MCF 10A (cell line): ENCODE data around the gene SEMA3A. TPM values are rescaled to one million over a fixed set of nuclear protein-coding genes. Genes with fewer than 3 reads are reported as not detected.

Experiments
- BruUV-seq: library from RNA; stranded (reverse); fragments of 400-500 nt; replicated peaks from 2 replicates; lab custom pipeline; 2021; lab: Mats Ljungman, UMichigan
- CTCF ChIA-PET: fragments of 300-600 bp; sonication (Branson Sonifier 250); formaldehyde crosslinking; extraction: SDS; loops from one replicate; lab custom pipeline; 2021; ENCODE audit warnings: antibody characterized with exemption, inconsistent platforms; lab: Yijun Ruan, JAX
- POLR2A ChIA-PET: fragments of 300-600, 350-650 bp; sonication (Branson Sonifier 250); formaldehyde crosslinking; extraction: SDS; loops from one replicate; lab custom pipeline; 2020; ENCODE audit warnings: antibody characterized with exemption, inconsistent platforms; lab: Yijun Ruan, JAX
- DNase-seq: peaks from one replicate; pipeline ENCODE4 v3.0.0-alpha.2; 2018; ENCODE audit not compliant: unreplicated experiment
- H3K27ac Mint-ChIP-seq: one replicate; pipeline ENCODE4 v1.8.0; 2022; ENCODE audit warnings: mild to moderate bottlenecking, low read depth, mixed read lengths; ENCODE audit not compliant: unreplicated experiment
- H3K27me3 Mint-ChIP-seq: one replicate; pipeline ENCODE4 v1.8.0; 2022; ENCODE audit warnings: mixed read lengths; ENCODE audit not compliant: insufficient read depth, unreplicated experiment
- H3K36me3 Mint-ChIP-seq: one replicate; pipeline ENCODE4 v1.8.0; 2022; ENCODE audit warnings: mild to moderate bottlenecking, moderate library complexity, mixed read lengths; ENCODE audit not compliant: insufficient read depth, unreplicated experiment
- H3K4me1 Mint-ChIP-seq: one replicate; pipeline ENCODE4 v1.8.0; 2022; ENCODE audit warnings: mixed read lengths; ENCODE audit not compliant: insufficient read depth, unreplicated experiment
- H3K4me3 Mint-ChIP-seq: one replicate; pipeline ENCODE4 v1.8.0; 2022; ENCODE audit warnings: mild to moderate bottlenecking, moderate library complexity, mixed read lengths; ENCODE audit not compliant: unreplicated experiment
- H3K9me3 Mint-ChIP-seq: one replicate; pipeline ENCODE4 v1.8.0; 2022; ENCODE audit warnings: mixed read lengths; ENCODE audit not compliant: unreplicated experiment
- intact Hi-C: fragments of 100-400 bp; cut with micrococcal nuclease; formaldehyde crosslinking; loops from 2 replicates; pipeline ENCODE4 v1.14.1; 2022
- total RNA-seq: library from RNA; stranded (reverse); gene quantifications from 2 replicates; pipeline ENCODE4 v1.2.3, GENCODE V29; 2022
- TF ChIP-seq, protein P1 (sequence below): fragments of 200-600 bp; IDR thresholded peaks from one replicate; pipeline ENCODE4 v1.8.0; 2022; ENCODE audit warnings: antibody characterized with exemption, mild to moderate bottlenecking; ENCODE audit not compliant: unreplicated experiment

Gene SEMA3A
- total RNA-seq, 1 experiment from 2014 or later, result 3.2 TPM

DNA sequence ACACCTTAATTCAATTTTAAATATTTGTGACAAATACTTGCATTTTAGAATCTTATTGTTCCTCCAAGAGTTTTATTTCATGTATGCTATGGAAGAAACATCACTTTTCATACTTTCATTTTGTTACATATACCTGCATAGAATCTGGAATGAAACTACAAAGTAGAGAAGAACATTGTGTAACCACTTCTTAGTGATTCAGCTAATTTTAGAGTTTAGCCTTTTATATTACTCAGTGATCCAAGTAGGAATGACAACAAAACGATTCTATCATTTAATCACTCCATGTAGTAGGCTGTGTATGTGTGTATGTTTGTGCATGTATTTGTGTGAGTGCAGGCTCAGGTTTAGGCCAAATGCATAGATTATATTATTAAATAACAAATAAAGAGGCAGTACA, 14.4 kb upstream of the SEMA3A start:
- no peak for DNase-seq
- Mint-ChIP-seq H3K4me3 (no peak overlapping the region), H3K9me3 (no peaks in the 10 kb centered on the region), H3K27ac (no peak overlapping the region), H3K4me1 (no peaks in the 10 kb centered on the region), H3K36me3 (no peaks in the 10 kb centered on the region), H3K27me3 (no peaks in the 10 kb centered on the region)
- BruUV-seq, result no TSS peak
- ChIA-PET POLR2A (interaction anchor here (1.2 kb wide), 1 partner anchor 10 kb away, joined by 4 read pairs; no protein-coding TSS in a partner anchor), CTCF (interaction anchor here (0.6 kb wide), 1 partner anchor 226 kb away, joined by 3 read pairs; no protein-coding TSS in a partner anchor)
- TF ChIP-seq, protein P1, sequence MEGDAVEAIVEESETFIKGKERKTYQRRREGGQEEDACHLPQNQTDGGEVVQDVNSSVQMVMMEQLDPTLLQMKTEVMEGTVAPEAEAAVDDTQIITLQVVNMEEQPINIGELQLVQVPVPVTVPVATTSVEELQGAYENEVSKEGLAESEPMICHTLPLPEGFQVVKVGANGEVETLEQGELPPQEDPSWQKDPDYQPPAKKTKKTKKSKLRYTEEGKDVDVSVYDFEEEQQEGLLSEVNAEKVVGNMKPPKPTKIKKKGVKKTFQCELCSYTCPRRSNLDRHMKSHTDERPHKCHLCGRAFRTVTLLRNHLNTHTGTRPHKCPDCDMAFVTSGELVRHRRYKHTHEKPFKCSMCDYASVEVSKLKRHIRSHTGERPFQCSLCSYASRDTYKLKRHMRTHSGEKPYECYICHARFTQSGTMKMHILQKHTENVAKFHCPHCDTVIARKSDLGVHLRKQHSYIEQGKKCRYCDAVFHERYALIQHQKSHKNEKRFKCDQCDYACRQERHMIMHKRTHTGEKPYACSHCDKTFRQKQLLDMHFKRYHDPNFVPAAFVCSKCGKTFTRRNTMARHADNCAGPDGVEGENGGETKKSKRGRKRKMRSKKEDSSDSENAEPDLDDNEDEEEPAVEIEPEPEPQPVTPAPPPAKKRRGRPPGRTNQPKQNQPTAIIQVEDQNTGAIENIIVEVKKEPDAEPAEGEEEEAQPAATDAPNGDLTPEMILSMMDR, result no peak
- intact Hi-C loops, result no loop called here

GRCh38 chr7:84207615-84208014, 13.0 kb upstream of the SEMA3A start:
- Mint-ChIP-seq H3K4me1 (no peaks in the 10 kb centered on the region), H3K27me3 (no peaks in the 10 kb centered on the region), H3K36me3 (no peaks in the 10 kb centered on the region), H3K27ac (no peak overlapping the region), H3K9me3 (no peaks in the 10 kb centered on the region), H3K4me3 (no peak overlapping the region)
- TF ChIP-seq, protein P1, result no peak
- intact Hi-C loops, result no loop called here
- no TSS peak for BruUV-seq
- ChIA-PET POLR2A (interaction anchor here (0.7 kb wide), 1 partner anchor 15 kb away, joined by 3 read pairs; no protein-coding TSS in a partner anchor), CTCF (interaction anchor here (0.6 to 1.3 kb wide), 2 partner anchors 13 to 133 kb away, joined by 3 to 4 read pairs; partner anchors contain the start of gene SEMA3A)
- no peak for DNase-seq

- POLR2A ChIA-PET, result interaction anchor here (0.7 kb wide), 1 partner anchor 15 kb away, joined by 3 read pairs; no protein-coding TSS in a partner anchor
- Mint-ChIP-seq H3K27ac (no peak overlapping the region), H3K27me3 (no peaks in the 10 kb centered on the region), H3K4me1 (no peaks in the 10 kb centered on the region), H3K9me3 (no peaks in the 10 kb centered on the region), H3K36me3 (no peaks in the 10 kb centered on the region), H3K4me3 (no peak overlapping the region)
- intact Hi-C loops, result no loop called here
- DNase-seq, result no peak
- CTCF ChIA-PET, result interaction anchor here (0.6 to 1.3 kb wide), 2 partner anchors 12 to 132 kb away, joined by 3 to 4 read pairs; partner anchors contain the start of gene SEMA3A
- BruUV-seq, result no TSS peak
- TF ChIP-seq, protein P1, result no peak
Measured at GRCh38 chr7:84207025-84207424, 12.4 kb upstream of the SEMA3A start.

GRCh38 chr7:84204655-84205054, 10.1 kb upstream of the SEMA3A start:
- ChIA-PET POLR2A (no interaction called here), CTCF (no interaction called here)
- DNase-seq, result peak; percentile 17
- Mint-ChIP-seq H3K27ac (no peak overlapping the region), H3K36me3 (no peaks in the 10 kb centered on the region), H3K4me3 (no peak overlapping the region), H3K9me3 (no peaks in the 10 kb centered on the region), H3K27me3 (no peaks in the 10 kb centered on the region), H3K4me1 (peaks cover 4% of the 10 kb centered on the region)
- BruUV-seq, result no TSS peak
- TF ChIP-seq, protein P1, result no peak
- intact Hi-C loops, result no loop called here
